ENCODE results near the gene OSBPL5. TPM values are rescaled to one million over a fixed set of nuclear protein-coding genes. Genes with fewer than 3 reads are reported as not detected.

The OSBPL5 gene
- total RNA-seq, 4 donors from 2014 or later: 9.2 to 18.5 (median 14.0) TPM

DNA sequence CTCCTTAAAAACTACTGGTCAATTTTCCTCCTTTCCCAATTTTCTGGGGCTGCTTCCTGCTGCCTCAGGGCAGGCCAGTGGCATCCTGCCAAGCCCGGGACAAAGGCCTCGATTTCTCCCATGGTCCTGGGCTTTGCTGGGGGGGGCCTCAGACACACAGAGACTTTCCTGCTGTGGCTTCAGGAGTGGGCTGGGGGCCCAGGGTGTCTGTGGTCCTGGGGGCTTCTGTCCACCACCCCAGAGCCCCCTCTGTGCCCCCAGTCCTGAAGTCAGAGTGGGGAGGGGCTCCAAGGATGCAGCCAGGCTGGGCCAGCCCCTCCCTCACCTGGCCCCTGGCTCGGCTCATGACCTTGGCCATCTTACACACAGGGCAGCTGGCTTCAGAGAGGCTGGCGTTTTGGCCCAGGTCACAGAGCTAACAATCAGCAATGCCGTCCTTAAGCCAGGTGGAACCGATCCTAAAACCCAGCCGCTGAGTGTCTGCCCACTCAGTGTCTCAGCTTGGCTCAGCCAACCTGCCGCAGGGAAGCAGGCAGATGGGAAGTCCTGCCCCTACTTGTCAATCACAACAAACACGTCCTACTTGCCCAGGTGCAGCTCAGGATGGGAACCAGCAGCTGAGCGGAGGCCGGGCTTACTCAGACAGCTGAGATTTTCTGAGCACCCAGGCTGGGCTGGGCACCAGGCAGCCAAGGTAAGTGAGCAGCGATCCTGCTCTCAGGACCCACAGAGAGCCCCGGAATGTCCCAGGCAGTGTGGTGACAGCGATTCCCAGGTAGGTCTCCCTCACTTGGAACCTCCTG is 34.6 kb downstream of the OSBPL5 start:
- peak in 1 of 2 donors; percentile 36 for DNase-seq
- in situ Hi-C loops (cut with MboI; ENCODE audit: low sequenced_read_pairs in 4 of 4) (no loop called here), intact Hi-C loops (cut with DNase I; ENCODE audit: low total_unique reads) (no loop called here)
- TF ChIP-seq, protein P1, sequence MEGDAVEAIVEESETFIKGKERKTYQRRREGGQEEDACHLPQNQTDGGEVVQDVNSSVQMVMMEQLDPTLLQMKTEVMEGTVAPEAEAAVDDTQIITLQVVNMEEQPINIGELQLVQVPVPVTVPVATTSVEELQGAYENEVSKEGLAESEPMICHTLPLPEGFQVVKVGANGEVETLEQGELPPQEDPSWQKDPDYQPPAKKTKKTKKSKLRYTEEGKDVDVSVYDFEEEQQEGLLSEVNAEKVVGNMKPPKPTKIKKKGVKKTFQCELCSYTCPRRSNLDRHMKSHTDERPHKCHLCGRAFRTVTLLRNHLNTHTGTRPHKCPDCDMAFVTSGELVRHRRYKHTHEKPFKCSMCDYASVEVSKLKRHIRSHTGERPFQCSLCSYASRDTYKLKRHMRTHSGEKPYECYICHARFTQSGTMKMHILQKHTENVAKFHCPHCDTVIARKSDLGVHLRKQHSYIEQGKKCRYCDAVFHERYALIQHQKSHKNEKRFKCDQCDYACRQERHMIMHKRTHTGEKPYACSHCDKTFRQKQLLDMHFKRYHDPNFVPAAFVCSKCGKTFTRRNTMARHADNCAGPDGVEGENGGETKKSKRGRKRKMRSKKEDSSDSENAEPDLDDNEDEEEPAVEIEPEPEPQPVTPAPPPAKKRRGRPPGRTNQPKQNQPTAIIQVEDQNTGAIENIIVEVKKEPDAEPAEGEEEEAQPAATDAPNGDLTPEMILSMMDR (IDR thresholded peaks at IDR 0.05 in 4 of 5, conservative IDR thresholded peaks at IDR 0.05 in 1 of 5): no peak
- no peak for TF ChIP-seq POLR2A (IDR thresholded peaks at IDR 0.05)
- H3K27me3 ChIP-seq: no peaks in the 10 kb centered on the region
- H3K4me1 ChIP-seq: peaks cover 11 to 16% of the 10 kb centered on the region in 2 donors
- no peaks in the 10 kb centered on the region for H3K36me3 ChIP-seq
- H3K9me3 ChIP-seq: no peaks in the 10 kb centered on the region
- no peak overlapping the region for H3K27ac ChIP-seq
- H3K4me3 ChIP-seq: no peak overlapping the region
- ATAC-seq: no peak

DNA sequence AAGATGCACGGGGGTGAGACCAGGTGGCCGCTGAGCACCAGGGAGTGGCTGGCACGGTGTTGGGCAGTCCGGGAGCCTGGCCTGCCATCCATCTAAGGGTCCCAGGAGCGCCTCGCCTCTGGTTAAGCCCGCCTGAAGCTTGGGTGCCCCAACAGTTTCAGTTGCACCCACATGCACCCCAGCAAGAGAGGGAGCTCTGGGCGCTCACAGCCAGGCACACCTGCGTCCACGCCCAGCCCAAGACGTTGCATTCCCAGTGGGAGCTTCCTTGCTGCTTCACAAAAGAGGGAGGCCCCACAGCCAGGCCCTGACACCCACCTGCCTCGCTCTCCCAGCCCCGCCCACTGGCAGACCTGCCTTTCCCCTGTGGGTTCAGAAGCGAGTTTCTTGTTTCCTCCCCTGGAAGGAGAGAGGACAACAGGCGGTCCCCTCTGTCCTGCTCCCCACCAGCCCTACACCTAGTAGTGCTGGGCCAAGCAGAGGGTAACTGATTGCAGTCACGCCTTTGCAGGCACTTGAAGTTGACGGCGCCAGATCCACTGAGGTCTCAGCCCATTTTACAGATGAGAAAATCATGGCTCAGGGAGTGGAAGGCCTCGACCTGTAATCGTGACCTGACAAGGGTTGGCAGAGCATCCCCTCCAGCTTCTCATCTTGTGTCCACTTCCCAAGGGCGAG is 35.4 kb downstream of the OSBPL5 start:
- no peak for TF ChIP-seq POLR2A (IDR thresholded peaks at IDR 0.05)
- TF ChIP-seq, protein P1 (IDR thresholded peaks at IDR 0.05 in 4 of 5, conservative IDR thresholded peaks at IDR 0.05 in 1 of 5): no peak
- peak in 1 of 2 donors; percentile 8 for DNase-seq
- no peaks in the 10 kb centered on the region for H3K9me3 ChIP-seq
- H3K36me3 ChIP-seq: no peaks in the 10 kb centered on the region
- H3K27ac ChIP-seq: no peak overlapping the region
- no peaks in the 10 kb centered on the region for H3K27me3 ChIP-seq
- H3K4me3 ChIP-seq: no peak overlapping the region
- in situ Hi-C loops (cut with MboI; ENCODE audit: low sequenced_read_pairs in 4 of 4) (no loop called here), intact Hi-C loops (cut with DNase I; ENCODE audit: low total_unique reads) (no loop called here)
- ATAC-seq: no peak
- peaks cover 16 to 24% of the 10 kb centered on the region in 2 donors for H3K4me1 ChIP-seq

DNA sequence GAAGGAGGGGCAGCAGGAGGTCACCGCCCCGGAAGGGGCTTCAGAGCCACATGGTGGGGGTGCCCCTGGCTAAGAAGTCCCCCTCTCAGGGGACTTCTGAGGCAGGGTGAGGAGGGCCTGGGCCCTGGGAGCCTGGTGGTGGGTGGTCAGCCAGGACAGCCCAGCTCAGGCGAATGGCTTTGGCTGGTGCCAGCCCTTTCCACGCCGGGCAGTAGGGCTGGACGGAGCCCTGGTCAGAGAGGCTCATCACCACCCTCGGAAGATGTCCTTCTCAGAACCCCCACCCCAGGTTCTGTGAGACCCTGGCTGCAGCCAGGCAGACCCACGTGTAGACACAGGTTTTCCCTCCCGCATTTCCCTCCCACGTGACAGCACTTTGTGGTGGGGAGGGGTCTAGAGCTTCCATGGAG is 35.9 kb downstream of the OSBPL5 start:
- Histone ChIP-seq H3K4me3 (no peak overlapping the region), H3K9me3 (no peaks in the 10 kb centered on the region), H3K27me3 (no peaks in the 10 kb centered on the region), H3K36me3 (no peaks in the 10 kb centered on the region), H3K4me1 (peaks cover 21 to 29% of the 10 kb centered on the region in 2 donors), H3K27ac (no peak overlapping the region)
- DNase-seq (peak in 1 of 2 donors; percentile 9), ATAC-seq (no peak)
- TF ChIP-seq, protein P1 (IDR thresholded peaks at IDR 0.05 in 4 of 5, conservative IDR thresholded peaks at IDR 0.05 in 1 of 5): no peak
- no peak for TF ChIP-seq POLR2A (IDR thresholded peaks at IDR 0.05)
- intact Hi-C loops (cut with DNase I; ENCODE audit: low total_unique reads): no loop called here
- in situ Hi-C loops (cut with MboI; ENCODE audit: low sequenced_read_pairs in 4 of 4): no loop called here

DNA sequence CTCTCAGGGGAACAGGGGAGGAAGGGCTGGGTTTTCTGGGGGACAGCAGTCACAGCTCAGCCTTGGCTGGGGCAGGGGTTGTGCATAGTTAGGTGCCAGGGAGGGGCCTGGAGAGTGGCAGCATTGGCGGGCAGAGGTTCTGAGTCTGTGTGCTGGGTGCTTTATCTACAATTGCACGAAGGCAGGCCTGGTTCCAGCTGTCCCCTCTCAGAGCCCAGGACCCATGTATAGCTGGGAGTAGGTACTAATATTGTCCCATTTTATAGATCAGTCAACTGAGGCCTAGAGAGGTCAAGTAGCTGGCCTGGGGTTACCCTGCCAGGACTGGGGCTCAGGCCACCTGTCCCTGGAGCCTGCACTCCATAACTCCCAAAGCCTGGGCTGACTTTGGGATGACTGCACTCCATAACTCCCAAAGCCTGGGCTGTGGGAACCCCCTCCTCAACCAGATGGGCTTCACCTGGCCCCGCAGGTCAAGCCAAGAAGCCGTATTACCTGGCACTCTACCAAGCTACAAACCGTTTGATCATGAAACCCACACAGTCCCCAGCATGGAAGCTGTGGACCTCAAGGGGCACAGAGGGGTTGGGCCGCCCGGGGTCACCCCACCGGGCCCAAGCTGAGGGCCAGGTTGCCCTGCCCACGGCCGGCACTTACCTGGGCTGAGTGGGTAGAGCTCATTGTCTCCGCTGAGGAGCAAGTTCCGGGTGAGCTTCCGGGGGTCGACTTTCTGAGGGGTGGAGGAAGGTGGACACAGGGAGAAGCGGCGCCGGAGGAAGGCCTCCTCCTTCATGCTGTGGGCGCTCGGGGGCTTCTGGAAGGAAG is 36.5 kb downstream of the OSBPL5 start:
- Histone ChIP-seq H3K27ac (no peak overlapping the region), H3K4me1 (peaks cover 27 to 35% of the 10 kb centered on the region in 2 donors), H3K27me3 (no peaks in the 10 kb centered on the region), H3K4me3 (no peak overlapping the region), H3K36me3 (no peaks in the 10 kb centered on the region), H3K9me3 (no peaks in the 10 kb centered on the region)
- TF ChIP-seq POLR2A (IDR thresholded peaks at IDR 0.05): no peak
- TF ChIP-seq, protein P1 (IDR thresholded peaks at IDR 0.05 in 4 of 5, conservative IDR thresholded peaks at IDR 0.05 in 1 of 5): no peak
- peak in 1 of 2 donors; percentile 8 for DNase-seq
- intact Hi-C loops (cut with DNase I; ENCODE audit: low total_unique reads) (no loop called here), in situ Hi-C loops (cut with MboI; ENCODE audit: low sequenced_read_pairs in 4 of 4) (no loop called here)
- ATAC-seq: no peak

All from gastrocnemius medialis (tissue), 4 donors.